ENCODE results near the gene DPP10.
"Not testable (repeated sequence)": the region's sequence is repeated elsewhere in the genome, so short reads cannot be mapped to it uniquely, and the experiment has no call there.

The DPP10 gene

GRCh38 chr2:114724454-114724853, 282.0 kb downstream of the DPP10 start:
- no peak for DNase-seq (ENCODE audit: low read depth)

- DNase-seq (ENCODE audit: low read depth) = no peak
Measured at GRCh38 chr2:114727012-114727411, 284.6 kb downstream of the DPP10 start.

GRCh38 chr2:114728372-114728771, 285.9 kb downstream of the DPP10 start:
- no peak for DNase-seq (ENCODE audit: low read depth)

- no peak for DNase-seq (ENCODE audit: low read depth)
Measured at GRCh38 chr2:114729026-114729425, 286.6 kb downstream of the DPP10 start.

GRCh38 chr2:114735126-114735525, 292.7 kb downstream of the DPP10 start:
- DNase-seq (ENCODE audit: low read depth) = no peak

- DNase-seq (ENCODE audit: low read depth) = no peak
Measured at GRCh38 chr2:114742245-114742644, 299.8 kb downstream of the DPP10 start.

- no peak for DNase-seq (ENCODE audit: low read depth)
Measured at GRCh38 chr2:114745700-114746099, 303.3 kb downstream of the DPP10 start.

GRCh38 chr2:114748175-114748574, 305.7 kb downstream of the DPP10 start:
- DNase-seq (ENCODE audit: low read depth) = not testable (repeated sequence)

GRCh38 chr2:114752425-114752824, 310.0 kb downstream of the DPP10 start:
- no peak for DNase-seq (ENCODE audit: low read depth)

GRCh38 chr2:114753145-114753544, 310.7 kb downstream of the DPP10 start:
- no peak for DNase-seq (ENCODE audit: low read depth)

- no peak for DNase-seq (ENCODE audit: low read depth)
Measured at GRCh38 chr2:114754907-114755563, 312.6 kb downstream of the DPP10 start.

- no peak for DNase-seq (ENCODE audit: low read depth)
Measured at GRCh38 chr2:114762376-114762775, 319.9 kb downstream of the DPP10 start.

- DNase-seq (ENCODE audit: low read depth) = no peak
Measured at GRCh38 chr2:114762986-114763385, 320.5 kb downstream of the DPP10 start.

GRCh38 chr2:114769110-114769509, 326.7 kb downstream of the DPP10 start:
- no peak for DNase-seq (ENCODE audit: low read depth)

GRCh38 chr2:114769991-114770390, 327.6 kb downstream of the DPP10 start:
- DNase-seq (ENCODE audit: low read depth) = no peak

- no peak for DNase-seq (ENCODE audit: low read depth)
Measured at GRCh38 chr2:114784046-114784445, 341.6 kb downstream of the DPP10 start.

GRCh38 chr2:114784890-114785583, 342.6 kb downstream of the DPP10 start:
- no peak for DNase-seq (ENCODE audit: low read depth)

GRCh38 chr2:114786901-114787300, 344.5 kb downstream of the DPP10 start:
- no peak for DNase-seq (ENCODE audit: low read depth)

GRCh38 chr2:114787486-114787885, 345.0 kb downstream of the DPP10 start:
- DNase-seq (ENCODE audit: low read depth) = no peak

GRCh38 chr2:114789989-114790388, 347.5 kb downstream of the DPP10 start:
- DNase-seq (ENCODE audit: low read depth) = no peak

- DNase-seq (ENCODE audit: low read depth) = no peak
Measured at GRCh38 chr2:114797540-114797939, 355.1 kb downstream of the DPP10 start.

GRCh38 chr2:114797942-114798341, 355.5 kb downstream of the DPP10 start:
- no peak for DNase-seq (ENCODE audit: low read depth)

- DNase-seq (ENCODE audit: low read depth) = no peak
Measured at GRCh38 chr2:114800371-114800770, 357.9 kb downstream of the DPP10 start.

- DNase-seq (ENCODE audit: low read depth) = no peak
Measured at GRCh38 chr2:114805195-114805594, 362.8 kb downstream of the DPP10 start.

Data from ELR (cell line).